ENCODE data around the gene BCL2A1.

DNA sequence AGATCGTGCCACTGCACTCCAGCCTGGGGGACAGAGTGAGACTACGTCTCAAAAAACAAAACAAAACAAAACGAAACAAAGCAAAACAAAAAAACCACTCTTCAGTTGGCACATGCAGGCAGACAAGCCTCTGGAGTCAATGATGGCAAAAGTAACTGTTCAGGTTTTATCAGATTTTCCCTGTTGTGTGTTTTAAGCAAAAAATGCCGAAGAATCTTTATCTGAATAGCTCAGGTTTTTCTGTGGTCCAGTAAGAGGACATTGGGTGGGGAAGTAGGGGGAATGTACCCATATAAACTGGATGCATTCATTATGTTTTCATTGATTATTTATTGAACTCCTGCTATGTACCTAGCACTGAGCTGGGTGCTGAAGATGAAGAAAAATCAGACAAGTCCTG, 20.8 kb upstream of the BCL2A1 start:
- TF ChIP-seq, protein P1, sequence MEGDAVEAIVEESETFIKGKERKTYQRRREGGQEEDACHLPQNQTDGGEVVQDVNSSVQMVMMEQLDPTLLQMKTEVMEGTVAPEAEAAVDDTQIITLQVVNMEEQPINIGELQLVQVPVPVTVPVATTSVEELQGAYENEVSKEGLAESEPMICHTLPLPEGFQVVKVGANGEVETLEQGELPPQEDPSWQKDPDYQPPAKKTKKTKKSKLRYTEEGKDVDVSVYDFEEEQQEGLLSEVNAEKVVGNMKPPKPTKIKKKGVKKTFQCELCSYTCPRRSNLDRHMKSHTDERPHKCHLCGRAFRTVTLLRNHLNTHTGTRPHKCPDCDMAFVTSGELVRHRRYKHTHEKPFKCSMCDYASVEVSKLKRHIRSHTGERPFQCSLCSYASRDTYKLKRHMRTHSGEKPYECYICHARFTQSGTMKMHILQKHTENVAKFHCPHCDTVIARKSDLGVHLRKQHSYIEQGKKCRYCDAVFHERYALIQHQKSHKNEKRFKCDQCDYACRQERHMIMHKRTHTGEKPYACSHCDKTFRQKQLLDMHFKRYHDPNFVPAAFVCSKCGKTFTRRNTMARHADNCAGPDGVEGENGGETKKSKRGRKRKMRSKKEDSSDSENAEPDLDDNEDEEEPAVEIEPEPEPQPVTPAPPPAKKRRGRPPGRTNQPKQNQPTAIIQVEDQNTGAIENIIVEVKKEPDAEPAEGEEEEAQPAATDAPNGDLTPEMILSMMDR (IDR thresholded peaks at IDR 0.05; ENCODE audit: insufficient read depth, low read length, poor library complexity, severe bottlenecking), result no peak
- TF ChIP-seq EZH2phosphoT487 (conservative IDR thresholded peaks at IDR 0.05; ENCODE audit: low read length), result no peak

Data from SU-DHL-6 (cell line).